ENCODE measurements around the gene MUC5B.
"Not testable (repeated sequence)": the region's sequence is repeated elsewhere in the genome, so short reads cannot be mapped to it uniquely, and the experiment has no call there.

MUC5B gene

GRCh38 chr11:1222491-1223345 lies at the start of gene MUC5B:
MUC5B (plus strand) TSS chr11:1223066; CDS start chr11:1223124, 58 bp downstream.
- DNase-seq (ENCODE audit: low spot score): no peak

GRCh38 chr11:1173396-1173795 lies 49.5 kb upstream of the MUC5B start:
- not testable (repeated sequence) for DNase-seq (ENCODE audit: low spot score)

- no peak for DNase-seq (ENCODE audit: low spot score)
Measured at GRCh38 chr11:1174441-1175370, 48.2 kb upstream of the MUC5B start.

- DNase-seq (ENCODE audit: low spot score): no peak
Measured at GRCh38 chr11:1175461-1176223, 47.2 kb upstream of the MUC5B start.

- DNase-seq (ENCODE audit: low spot score): no peak
Measured at GRCh38 chr11:1176224-1177019, 46.4 kb upstream of the MUC5B start.

GRCh38 chr11:1177020-1177770 lies 45.7 kb upstream of the MUC5B start:
- DNase-seq (ENCODE audit: low spot score): no peak

GRCh38 chr11:1177771-1178090 lies 45.1 kb upstream of the MUC5B start:
- DNase-seq (ENCODE audit: low spot score): no peak

- DNase-seq (ENCODE audit: low spot score): no peak
Measured at GRCh38 chr11:1178201-1178885, 44.5 kb upstream of the MUC5B start.

- DNase-seq (ENCODE audit: low spot score): no peak
Measured at GRCh38 chr11:1178906-1179305, 44.0 kb upstream of the MUC5B start.

- DNase-seq (ENCODE audit: low spot score): no peak
Measured at GRCh38 chr11:1179641-1180040, 43.2 kb upstream of the MUC5B start.

GRCh38 chr11:1180171-1180570 lies 42.7 kb upstream of the MUC5B start:
- DNase-seq (ENCODE audit: low spot score): no peak

- DNase-seq (ENCODE audit: low spot score): no peak
Measured at GRCh38 chr11:1180947-1181391, 41.9 kb upstream of the MUC5B start.

GRCh38 chr11:1181420-1181819 lies 41.4 kb upstream of the MUC5B start:
- DNase-seq (ENCODE audit: low spot score): no peak

- DNase-seq (ENCODE audit: low spot score): no peak
Measured at GRCh38 chr11:1181853-1182535, 40.9 kb upstream of the MUC5B start.

GRCh38 chr11:1184139-1184538 lies 38.7 kb upstream of the MUC5B start:
- DNase-seq (ENCODE audit: low spot score): not testable (repeated sequence)

GRCh38 chr11:1188451-1189130 lies 34.3 kb upstream of the MUC5B start:
- DNase-seq (ENCODE audit: low spot score): not testable (repeated sequence)

- not testable (repeated sequence) for DNase-seq (ENCODE audit: low spot score)
Measured at GRCh38 chr11:1189816-1190215, 33.0 kb upstream of the MUC5B start.

- not testable (repeated sequence) for DNase-seq (ENCODE audit: low spot score)
Measured at GRCh38 chr11:1191786-1192470, 30.9 kb upstream of the MUC5B start.
